Natural killer cell (primary cell): ENCODE data around the gene KLK10. TPM values are rescaled to one million over a fixed set of nuclear protein-coding genes. Genes with fewer than 3 reads are reported as not detected.

Experiments used
- ATAC-seq, 3 donors: fragments of 150-1000 bp in 2 of 3; fragments of 200-7000 bp in 1 of 3; cut with Tn5 transposase; 1 replicate in 1 of 3; 2 replicates in 2 of 3; pipeline ENCODE4 v1.10.0; 2021; ENCODE audit warnings: mild to moderate bottlenecking in 2 of 3, moderate library complexity in 2 of 3
- DNase-seq, 2 donors: peaks; one replicate each; pipeline versions ENCODE4 v3.0.0 to v3.0.0-alpha.2; 2013 to 2021; ENCODE audit warnings: mixed read lengths in 1 of 2
- H3K27ac ChIP-seq: one replicate; pipeline ENCODE4 v1.5.1; 2013; ENCODE audit warnings: mild to moderate bottlenecking, low read length
- H3K27me3 ChIP-seq: one replicate; pipeline ENCODE4 v1.6.1; 2013; ENCODE audit warnings: low read length; ENCODE audit not compliant: control insufficient read depth, insufficient read depth
- H3K36me3 ChIP-seq: one replicate; pipeline ENCODE4 v1.6.1; 2013; ENCODE audit warnings: low read length; ENCODE audit not compliant: control insufficient read depth, insufficient read depth
- H3K4me1 ChIP-seq: one replicate; pipeline ENCODE4 v1.6.1; 2013; ENCODE audit warnings: low read length; ENCODE audit not compliant: control insufficient read depth, insufficient read depth
- H3K4me3 ChIP-seq: one replicate; pipeline ENCODE4 v1.5.1; 2013; ENCODE audit warnings: low read length
- H3K9me3 ChIP-seq: one replicate; pipeline ENCODE4 v1.6.1; 2013; ENCODE audit warnings: low read length; ENCODE audit not compliant: control insufficient read depth, insufficient read depth
- H3K27ac Mint-ChIP-seq, 2 donors: one replicate each; pipeline ENCODE4 v1.8.0; 2022; ENCODE audit warnings: mild to moderate bottlenecking in 2 of 2, mixed read lengths in 2 of 2, moderate library complexity in 1 of 2
- H3K27me3 Mint-ChIP-seq, 2 donors: one replicate each; pipeline ENCODE4 v1.8.0; 2022; ENCODE audit warnings: low read depth in 2 of 2, mixed read lengths in 2 of 2
- H3K36me3 Mint-ChIP-seq: one replicate; pipeline ENCODE4 v1.8.0; 2022; ENCODE audit warnings: mixed read lengths
- H3K4me1 Mint-ChIP-seq, 2 donors: one replicate each; pipeline ENCODE4 v1.8.0; 2022; ENCODE audit warnings: mixed read lengths in 2 of 2
- H3K4me3 Mint-ChIP-seq: one replicate; pipeline ENCODE4 v1.8.0; 2022; ENCODE audit warnings: mild to moderate bottlenecking, moderate library complexity, mixed read lengths
- H3K9me3 Mint-ChIP-seq, 2 donors: one replicate each; pipeline ENCODE4 v1.8.0; 2022; ENCODE audit warnings: mixed read lengths in 2 of 2
- WGBS: methylation state at CpG from one replicate; pipeline ENCODE4 v1.1.7; 2013; ENCODE audit warnings: missing lambda C conversion rate; ENCODE audit not compliant: insufficient coverage; 5-methylcytosine and 5-hydroxymethylcytosine counted together
- intact Hi-C: fragments of 100-400 bp; cut with micrococcal nuclease; formaldehyde crosslinking; loops from one replicate; pipeline ENCODE4 v1.14.2; 2022
- total RNA-seq, 4 donors: library from RNA; stranded (reverse); fragments of 120-200 nt in 1 of 4; gene quantifications; one replicate each; pipeline versions ENCODE4 v1.2.3 to v1.2.4, GENCODE V29; 2013 to 2022
- TF ChIP-seq, protein P1 (sequence below): fragments of 200-600 bp; IDR thresholded peaks from one replicate; pipeline ENCODE4 v1.8.0; 2022; ENCODE audit warnings: antibody characterized with exemption

The KLK10 gene
- total RNA-seq, 3 donors from 2014 or later (not counting 1 experiment from before 2014, with no cell fraction given): not detected

DNA sequence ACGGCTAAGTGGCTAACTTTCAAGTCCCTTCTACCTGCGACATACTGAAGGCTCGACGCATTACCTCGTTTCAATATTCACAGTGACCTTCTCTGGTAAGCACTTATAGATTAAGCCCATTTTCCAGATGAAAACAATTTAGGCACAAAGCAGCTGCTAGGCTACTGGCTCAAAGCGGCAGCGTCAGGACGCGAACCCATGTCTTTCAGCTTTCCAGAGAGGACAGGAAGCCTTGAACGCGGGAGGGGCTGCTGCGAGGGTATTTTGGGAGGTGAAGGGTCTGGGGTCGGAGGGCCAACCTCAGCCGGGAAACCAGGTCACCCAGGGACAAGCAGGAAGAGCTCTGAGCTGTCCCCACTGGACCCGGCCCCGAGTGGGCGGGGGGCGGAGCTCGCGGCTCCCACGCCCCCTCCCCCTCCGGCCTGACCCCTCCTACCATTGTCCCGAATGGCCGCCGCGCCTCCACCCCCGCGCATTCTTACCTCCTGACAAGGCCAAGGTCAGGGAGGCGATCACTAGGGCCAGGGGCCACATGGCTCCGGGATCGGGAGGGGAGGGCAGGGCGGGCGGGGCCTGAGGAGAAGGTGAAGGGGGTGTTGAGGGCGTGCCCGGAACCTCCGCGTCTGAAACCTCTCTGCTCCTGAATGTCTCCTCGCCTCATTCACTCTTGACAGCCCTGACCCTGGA is 45.2 kb upstream of the KLK10 start, which contains the start of gene KLK13:
TSS of gene KLK13 (minus strand) at position 559 of the 687 bp plus-strand sequence. CDS start at position 534, 25 bp downstream.
- H3K4me1 ChIP-seq: peaks cover 8% of the 10 kb centered on the region
- Mint-ChIP-seq H3K27me3 (peaks cover 0 to 39% of the 10 kb centered on the region in 2 donors), H3K4me1 (peaks cover 0 to 10% of the 10 kb centered on the region in 2 donors), H3K36me3 (no peaks in the 10 kb centered on the region), H3K4me3 (peak within 1 kb of the TSS; percentile 81), H3K27ac (no peak within 1 kb of the TSS), H3K9me3 (peaks cover 3 to 4% of the 10 kb centered on the region in 2 donors)
- ATAC-seq (peak in 2 of 3 donors; percentile 29 to 59), DNase-seq (no peak)
- no peaks in the 10 kb centered on the region for H3K9me3 ChIP-seq
- H3K27me3 ChIP-seq: peaks cover 13% of the 10 kb centered on the region
- 15% methylated on average over 37 of the region's 38 CpGs for WGBS
- TF ChIP-seq, protein P1, sequence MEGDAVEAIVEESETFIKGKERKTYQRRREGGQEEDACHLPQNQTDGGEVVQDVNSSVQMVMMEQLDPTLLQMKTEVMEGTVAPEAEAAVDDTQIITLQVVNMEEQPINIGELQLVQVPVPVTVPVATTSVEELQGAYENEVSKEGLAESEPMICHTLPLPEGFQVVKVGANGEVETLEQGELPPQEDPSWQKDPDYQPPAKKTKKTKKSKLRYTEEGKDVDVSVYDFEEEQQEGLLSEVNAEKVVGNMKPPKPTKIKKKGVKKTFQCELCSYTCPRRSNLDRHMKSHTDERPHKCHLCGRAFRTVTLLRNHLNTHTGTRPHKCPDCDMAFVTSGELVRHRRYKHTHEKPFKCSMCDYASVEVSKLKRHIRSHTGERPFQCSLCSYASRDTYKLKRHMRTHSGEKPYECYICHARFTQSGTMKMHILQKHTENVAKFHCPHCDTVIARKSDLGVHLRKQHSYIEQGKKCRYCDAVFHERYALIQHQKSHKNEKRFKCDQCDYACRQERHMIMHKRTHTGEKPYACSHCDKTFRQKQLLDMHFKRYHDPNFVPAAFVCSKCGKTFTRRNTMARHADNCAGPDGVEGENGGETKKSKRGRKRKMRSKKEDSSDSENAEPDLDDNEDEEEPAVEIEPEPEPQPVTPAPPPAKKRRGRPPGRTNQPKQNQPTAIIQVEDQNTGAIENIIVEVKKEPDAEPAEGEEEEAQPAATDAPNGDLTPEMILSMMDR: no peak
- intact Hi-C loops: no loop called here
- no peak within 1 kb of the TSS for H3K27ac ChIP-seq
- no peak within 1 kb of the TSS for H3K4me3 ChIP-seq
- H3K36me3 ChIP-seq: no peaks in the 10 kb centered on the region

DNA sequence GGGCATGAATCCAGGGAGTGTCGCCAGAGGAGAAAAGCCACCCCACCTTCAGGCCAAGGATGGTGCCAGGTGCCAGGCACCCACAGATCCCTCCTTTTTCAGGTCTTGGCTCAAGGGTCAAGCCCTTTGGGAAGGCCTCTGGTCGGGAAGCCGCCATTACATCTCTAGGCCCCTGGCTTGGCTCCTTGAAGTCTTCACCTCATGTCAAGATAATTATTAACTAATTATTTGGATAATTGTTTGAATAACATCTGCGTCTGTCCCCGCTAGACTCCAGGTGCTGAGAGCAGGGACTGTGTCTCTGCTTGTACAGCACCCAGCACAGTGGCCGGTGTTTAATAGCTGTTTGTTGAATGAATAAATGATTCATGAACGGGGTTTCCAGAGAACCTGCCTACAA is 44.2 kb upstream of the KLK10 start:
- 80% methylated on average over 6 of the region's 7 CpGs for WGBS
- peak overlapping the region; percentile 13 for H3K4me3 Mint-ChIP-seq
- H3K36me3 ChIP-seq: no peaks in the 10 kb centered on the region

DNA sequence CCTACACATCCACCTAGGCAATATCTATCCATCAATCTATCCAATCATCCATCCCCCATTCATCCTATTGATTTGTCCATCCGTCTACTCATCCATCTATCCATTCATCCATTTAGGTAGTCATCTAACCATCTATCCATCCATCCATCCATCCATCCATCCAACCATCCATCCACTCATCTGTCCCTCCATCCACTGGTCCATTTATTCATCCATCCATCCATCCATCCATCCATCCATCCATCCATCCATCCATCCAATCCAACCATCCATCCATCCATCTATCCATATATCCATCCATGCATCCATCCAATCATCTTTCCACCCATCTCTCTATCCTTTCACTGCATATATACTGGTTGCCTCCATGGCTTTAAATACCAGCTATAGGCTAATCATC is 41.5 kb upstream of the KLK10 start:
- ATAC-seq: no peak
- H3K27ac ChIP-seq: no peak overlapping the region
- no peaks in the 10 kb centered on the region for H3K9me3 ChIP-seq
- Mint-ChIP-seq H3K4me3 (no peak overlapping the region), H3K27ac (no peak overlapping the region), H3K27me3 (peaks cover 6 to 34% of the 10 kb centered on the region in 2 donors), H3K4me1 (peaks cover 0 to 7% of the 10 kb centered on the region in 2 donors), H3K9me3 (peaks cover 3 to 4% of the 10 kb centered on the region in 2 donors), H3K36me3 (no peaks in the 10 kb centered on the region)
- intact Hi-C loops: no loop called here
- H3K27me3 ChIP-seq: peaks cover 11% of the 10 kb centered on the region
- no peak overlapping the region for H3K4me3 ChIP-seq
- WGBS: 0% methylated on average over 1 of the region's 1 CpG
- TF ChIP-seq, protein P1: no peak
- no peak for DNase-seq
- H3K4me1 ChIP-seq: peaks cover 8% of the 10 kb centered on the region
- no peaks in the 10 kb centered on the region for H3K36me3 ChIP-seq

More for the DNA sequence above, 44.2 kb upstream of the KLK10 start:
- intact Hi-C loops: no loop called here
- H3K27ac ChIP-seq: no peak overlapping the region
- H3K9me3 ChIP-seq: no peaks in the 10 kb centered on the region
- Mint-ChIP-seq H3K4me1 (peaks cover 0 to 10% of the 10 kb centered on the region in 2 donors), H3K36me3 (no peaks in the 10 kb centered on the region), H3K27me3 (peaks cover 0 to 43% of the 10 kb centered on the region in 2 donors), H3K27ac (no peak overlapping the region), H3K9me3 (peaks cover 3 to 4% of the 10 kb centered on the region in 2 donors)
- H3K4me1 ChIP-seq: peaks cover 8% of the 10 kb centered on the region
- no peak overlapping the region for H3K4me3 ChIP-seq
- ATAC-seq (no peak), DNase-seq (no peak)
- TF ChIP-seq, protein P1: no peak
- peaks cover 13% of the 10 kb centered on the region for H3K27me3 ChIP-seq
